Left colon (tissue), 2 donors: ENCODE measurements around the gene SOX9. TPM values are rescaled to one million over a fixed set of nuclear protein-coding genes. Genes with fewer than 3 reads are reported as not detected.
"Not testable (repeated sequence)": the region's sequence is repeated elsewhere in the genome, so short reads cannot be mapped to it uniquely, and the experiment has no call there.

Experiments used
- ATAC-seq: fragments of 200-7000 bp; cut with Tn5 transposase; one replicate; pipeline ENCODE4 v1.9.1; 2020; ENCODE audit warnings: mild to moderate bottlenecking, moderate library complexity
- DNase-seq, 2 donors: peaks; one replicate each; pipeline ENCODE4 v3.0.0-alpha.2; 2020
- intact Hi-C, 2 donors: fragments of 100-400 bp; cut with DNase I in 1 of 2; cut with micrococcal nuclease in 1 of 2; formaldehyde crosslinking; loops; one replicate each; pipeline versions ENCODE4 v1.11.2 to v1.14.0; 2022; cut with DNase I, micrococcal nuclease
- total RNA-seq, 2 donors: library from RNA; stranded (reverse); fragmentation: NEBNext Ultra II Directional; extraction: Animal tissue kit (Norgen Biotek cat#: 25700); gene quantifications; one replicate each; pipeline ENCODE4 v1.2.1, GENCODE V29; 2021
- donor health status: DM: no; HTN: no; CAD: no.
- donor health status: DM: yes; HTN: yes; CAD: no.

SOX9 gene
- total RNA-seq, 2 donors from 2014 or later: 41.1 to 49.7 TPM

DNA sequence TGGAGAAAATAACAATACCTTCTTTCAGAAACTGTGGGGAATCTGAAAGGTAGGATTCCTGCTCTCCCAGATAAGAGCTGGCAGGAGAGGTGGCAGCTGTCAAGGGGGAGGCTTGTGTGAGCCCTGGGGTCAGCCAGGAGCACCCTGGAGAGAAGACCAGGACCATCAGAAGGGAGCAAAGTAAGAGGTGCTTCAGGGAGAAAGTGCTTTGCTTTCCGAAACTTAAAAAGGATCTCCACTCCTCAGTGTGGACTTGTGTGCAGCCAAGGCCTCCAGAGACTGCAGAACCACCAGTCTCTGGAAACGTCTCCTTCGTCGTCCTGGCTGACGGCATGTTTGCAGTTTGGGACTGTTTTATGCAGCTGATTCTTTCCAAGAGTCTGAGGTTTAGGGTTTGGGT is 13.7 kb upstream of the SOX9 start:
- intact Hi-C loops: no loop called here
- no peak for DNase-seq

DNA sequence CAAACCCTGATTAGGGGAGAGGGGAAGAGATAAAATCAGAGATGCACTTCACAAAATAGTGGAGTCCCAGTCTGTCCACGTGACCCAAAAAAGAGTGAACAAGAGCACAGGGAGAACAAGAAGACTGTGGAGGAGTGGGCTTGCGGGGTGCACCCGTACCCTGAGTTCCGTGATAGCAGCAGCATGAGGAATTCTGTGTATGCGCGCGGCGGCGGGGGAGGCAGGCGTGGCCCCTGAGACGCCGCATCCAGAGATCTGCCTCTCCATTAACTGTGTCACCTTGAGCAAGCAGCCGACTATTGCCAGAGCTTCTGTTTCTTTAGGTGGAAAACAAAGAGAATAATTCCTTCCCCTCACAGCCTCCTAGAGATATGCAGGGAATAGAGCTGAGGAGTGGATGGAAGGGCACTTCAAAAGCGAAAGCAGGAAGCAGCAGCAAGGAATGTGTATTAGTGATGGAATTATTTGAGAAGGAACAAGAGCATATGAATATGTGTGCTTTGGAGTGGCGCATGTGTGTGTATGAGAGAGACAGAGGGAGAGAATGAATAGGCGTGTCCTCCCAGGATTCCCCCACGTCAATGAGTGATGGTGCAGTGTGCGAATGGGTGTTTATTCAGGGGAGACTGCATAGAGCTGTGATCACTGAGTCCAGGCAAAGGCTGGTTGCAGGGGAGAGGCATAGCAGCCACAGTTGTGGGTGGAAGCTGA is 10.4 kb upstream of the SOX9 start:
- intact Hi-C loops: no loop called here
- DNase-seq (no peak), ATAC-seq (peak; percentile 66)

More for the DNA sequence above, 13.7 kb upstream of the SOX9 start:
- no peak for ATAC-seq

DNA sequence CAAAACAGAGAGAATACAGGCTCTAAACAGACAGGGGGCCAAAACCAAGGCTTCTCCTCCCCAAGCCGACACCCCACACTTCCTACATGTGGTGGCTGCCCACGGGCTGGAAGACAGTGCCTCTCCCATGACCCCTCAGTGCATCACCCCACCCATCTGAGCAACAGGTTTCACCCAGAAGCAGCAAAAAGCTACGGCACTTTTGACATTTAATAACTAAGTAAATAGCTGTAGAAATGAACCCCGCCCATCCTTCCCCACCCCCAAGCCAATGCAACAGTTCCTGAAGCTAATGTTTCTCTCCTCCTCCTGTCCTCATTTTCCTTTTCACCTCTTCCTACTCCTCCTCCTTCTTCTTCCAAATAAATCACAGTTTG is 9.9 kb upstream of the SOX9 start:
- DNase-seq (peak; percentile 46 to 49), ATAC-seq (peak; percentile 74)
- intact Hi-C loops: no loop called here

DNA sequence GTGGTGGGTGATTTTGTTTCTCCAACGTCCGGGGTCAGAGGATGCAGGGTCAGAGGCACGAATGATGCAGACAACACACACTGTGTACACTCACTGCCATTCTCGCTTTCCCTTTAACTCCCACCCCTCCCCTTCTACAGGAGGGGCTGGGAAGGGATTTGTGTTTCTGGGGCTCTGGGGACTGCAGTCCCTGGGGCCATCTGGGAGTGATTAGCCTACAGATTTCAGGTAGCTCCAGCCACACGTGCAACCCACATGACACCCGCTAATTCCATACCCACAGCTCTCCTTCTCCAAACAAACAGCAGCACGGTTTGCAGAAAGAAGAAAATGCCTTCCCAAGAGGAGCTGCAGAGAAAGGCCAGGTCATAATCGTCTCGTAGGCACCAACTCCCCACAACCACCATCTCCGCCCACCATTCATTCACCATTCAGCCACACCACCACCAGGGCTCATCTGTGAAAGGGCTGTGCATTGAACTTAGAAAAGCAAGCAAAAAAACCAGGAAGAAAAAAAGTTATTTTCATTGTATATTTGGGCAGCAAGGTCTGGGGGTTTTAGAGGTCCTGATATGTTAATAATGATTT is 9.4 kb upstream of the SOX9 start:
- DNase-seq (no peak), ATAC-seq (peak; percentile 60)
- intact Hi-C loops: no loop called here

DNA sequence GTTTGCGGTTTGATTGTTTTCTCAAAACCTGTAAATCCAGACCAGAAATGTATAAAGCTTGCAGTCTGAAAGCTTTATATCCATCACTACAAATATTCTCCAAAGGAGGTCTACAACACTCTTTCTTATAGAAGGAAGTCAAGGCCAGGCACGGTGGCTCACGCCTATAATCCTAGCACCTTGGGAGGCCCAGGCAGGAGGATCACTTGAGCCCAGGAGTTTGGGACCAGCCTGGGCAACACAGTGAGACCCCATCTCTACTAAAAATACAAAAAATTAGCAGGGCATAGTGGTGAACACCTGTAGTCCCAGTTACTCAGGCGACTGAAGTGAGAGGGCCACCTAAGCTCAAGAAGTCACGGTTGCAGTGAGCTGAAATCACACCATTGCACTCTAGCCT is 8.9 kb upstream of the SOX9 start:
- intact Hi-C loops, ATAC-seq, DNase-seq: not testable (repeated sequence)

DNA sequence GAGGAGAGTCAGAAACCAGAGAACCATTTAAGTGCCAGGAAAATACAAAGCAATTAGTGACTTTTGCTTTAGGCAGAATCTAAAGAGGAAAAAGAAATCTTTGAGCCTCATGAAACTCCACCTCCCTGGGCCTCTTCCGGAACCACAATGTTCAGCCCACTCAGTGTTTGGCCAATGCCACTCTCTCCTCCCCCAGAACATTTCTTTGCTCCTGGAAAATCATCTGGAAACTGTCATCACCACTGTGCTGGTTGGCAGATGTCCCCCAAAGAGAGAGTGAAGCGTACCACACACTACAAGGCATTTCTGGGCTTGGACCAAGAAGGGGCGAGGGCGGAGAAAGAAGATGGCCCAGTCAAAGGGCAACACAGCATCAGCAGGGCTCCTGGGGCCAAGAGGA is 7.1 kb upstream of the SOX9 start:
- no peak for ATAC-seq
- DNase-seq: no peak
- intact Hi-C loops: no loop called here

DNA sequence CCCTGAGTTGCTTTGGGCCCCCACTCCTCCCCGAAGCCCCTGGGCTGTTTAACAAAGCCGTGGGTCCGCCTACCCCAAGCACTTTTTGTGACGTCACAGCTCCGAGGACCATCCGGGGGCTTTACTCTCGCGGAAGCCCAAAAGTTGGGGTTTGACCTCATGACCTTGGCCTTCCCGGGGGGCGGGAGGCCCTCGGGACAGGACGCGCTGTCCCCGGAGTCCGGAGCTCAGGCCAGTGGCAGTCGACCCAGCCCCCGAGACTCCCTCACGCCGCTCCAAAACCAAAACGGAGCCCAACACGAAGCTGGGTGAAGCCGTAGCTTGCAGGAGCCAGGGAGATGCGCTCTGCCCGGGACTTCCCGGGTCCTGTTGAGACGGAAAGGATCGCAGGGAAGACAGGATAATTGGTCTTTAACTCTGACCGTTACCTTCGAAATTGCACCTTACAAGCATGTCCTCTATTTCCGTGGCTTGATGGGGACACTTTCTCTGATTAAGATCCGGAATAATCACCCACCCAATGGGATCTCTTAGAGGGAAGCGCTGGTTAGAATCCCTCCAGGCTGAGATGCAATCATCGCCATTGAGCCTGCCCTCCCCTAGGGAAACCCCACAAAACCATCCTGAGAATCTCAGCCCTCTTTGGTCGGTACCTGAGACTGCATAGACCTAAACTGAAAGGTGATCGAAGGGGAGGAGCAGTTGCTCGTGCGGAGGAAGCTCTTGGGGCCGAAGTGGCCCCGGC is 4.9 kb upstream of the SOX9 start:
- DNase-seq (no peak), ATAC-seq (no peak)
- intact Hi-C loops: loop anchor here in 1 of 2 donors (5.0 kb wide), 1 partner anchor 644 kb away; no protein-coding TSS in a partner anchor

DNA sequence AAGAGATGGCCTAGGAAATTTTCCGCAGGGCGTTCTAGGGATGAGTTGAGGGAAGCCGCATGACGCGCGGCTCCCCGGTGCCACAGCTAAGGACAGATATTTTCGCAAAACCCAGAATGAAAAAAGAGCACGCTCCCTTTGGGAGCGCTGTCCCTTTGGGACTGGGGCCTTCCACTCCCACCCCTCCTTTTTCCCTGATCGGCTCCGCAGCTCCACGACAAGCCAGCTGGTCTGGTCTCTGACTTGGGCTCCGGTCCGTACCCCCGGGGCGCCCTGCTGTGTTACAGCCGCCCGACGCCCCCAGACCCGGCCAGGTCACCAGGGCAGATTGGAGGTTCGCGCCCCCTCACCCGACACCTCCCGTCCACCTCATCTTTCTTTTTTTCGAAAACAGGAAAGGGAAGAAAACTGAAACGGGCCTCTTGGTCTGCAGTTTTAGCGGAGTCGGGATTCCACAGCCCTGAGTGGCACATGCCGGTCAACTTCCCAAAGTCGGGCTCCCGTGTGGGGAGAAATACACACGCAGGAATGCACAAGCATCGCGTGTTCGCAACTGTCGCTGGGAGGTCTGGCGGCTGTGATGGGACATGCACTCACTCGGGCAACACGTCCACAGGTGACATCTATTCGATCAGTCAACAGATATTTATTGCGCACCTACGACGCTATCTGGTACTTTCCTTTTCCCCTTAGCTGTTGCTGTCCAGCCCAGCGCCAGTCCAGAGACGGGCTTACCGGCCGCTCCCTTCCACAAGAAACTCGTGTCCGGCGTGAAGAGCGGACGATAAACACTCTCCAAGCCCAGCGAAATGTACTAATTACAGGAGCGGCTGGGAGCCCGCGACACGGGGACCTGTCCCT is 3.9 kb upstream of the SOX9 start:
- intact Hi-C loops: loop anchor here in 1 of 2 donors (5.0 kb wide), 1 partner anchor 645 kb away; no protein-coding TSS in a partner anchor
- ATAC-seq (no peak), DNase-seq (peak in 1 of 2 donors; percentile 33)

DNA sequence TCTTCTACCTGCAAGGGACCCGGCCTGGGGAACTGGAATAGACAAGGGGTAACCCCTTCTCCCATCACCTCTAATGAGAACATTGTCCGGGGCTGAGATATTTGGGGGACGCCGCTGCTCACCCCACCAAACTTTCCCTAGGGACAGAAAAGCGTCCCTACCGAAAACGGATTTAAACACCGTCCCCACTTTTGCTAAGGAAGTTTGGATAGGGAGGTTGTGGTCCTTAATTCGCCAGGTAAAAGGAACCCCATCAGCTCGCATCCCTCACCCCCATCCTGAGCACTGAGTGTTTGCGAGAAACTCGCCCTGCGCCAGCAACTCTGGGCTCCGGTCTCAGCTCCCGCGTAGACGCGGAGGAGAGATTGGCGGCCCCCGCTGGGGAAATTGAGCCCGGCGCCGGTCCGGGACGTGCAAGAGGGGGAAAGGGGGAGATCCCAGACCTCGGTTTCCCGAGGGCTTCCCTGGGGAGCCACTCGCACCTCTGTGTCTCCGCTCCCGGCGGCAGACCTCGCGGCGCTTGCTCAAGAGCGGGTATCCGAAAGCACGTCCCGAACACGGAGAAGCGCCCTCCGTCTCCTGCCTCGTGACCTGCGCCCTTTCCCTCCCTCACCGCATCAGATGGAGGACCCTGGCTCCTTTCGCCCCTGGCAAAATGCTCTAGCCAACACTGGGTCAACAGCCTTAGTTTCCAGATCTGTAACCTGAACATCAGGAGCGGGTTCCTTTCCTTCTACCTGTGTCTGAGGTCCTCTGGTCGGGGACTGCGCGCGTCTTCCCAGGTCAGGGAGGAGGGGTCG is 3.1 kb upstream of the SOX9 start:
- DNase-seq: peak; percentile 33 to 43
- intact Hi-C loops: loop anchor here in 1 of 2 donors (5.0 kb wide), 1 partner anchor 645 kb away; no protein-coding TSS in a partner anchor
- no peak for ATAC-seq

DNA sequence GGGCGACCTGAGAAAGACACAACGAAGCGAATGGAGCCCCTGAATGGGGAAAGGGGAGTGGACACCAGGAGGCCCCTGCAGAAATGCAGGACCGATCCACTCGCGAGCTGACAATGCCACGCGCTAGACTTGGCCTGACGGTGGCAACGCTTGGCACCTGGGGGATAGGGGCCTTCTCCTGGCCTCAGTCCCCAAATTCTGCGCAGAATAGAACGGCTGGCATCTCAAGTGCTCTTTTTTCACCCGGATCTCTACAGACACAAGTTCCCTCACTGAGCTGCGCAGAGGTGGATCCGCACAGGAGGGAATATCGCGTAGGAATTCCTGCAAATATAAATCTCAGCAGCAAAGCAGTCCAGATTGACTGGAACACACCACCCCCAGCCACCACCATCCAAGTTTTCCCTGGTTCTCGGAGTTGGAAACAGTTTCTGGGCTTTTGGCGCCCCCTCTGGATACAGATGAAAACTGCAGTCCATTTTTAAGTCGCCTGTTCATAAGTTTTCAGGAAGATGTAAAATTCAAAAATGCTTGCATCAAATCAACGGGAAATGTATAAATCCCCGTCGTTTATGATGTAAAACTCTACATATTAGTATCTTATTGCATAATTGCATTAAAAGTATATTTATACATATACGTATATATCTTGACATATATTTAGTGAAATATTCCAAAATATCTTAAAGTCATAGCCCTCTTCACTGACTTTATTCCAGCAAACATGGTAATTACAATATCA is 2.3 kb upstream of the SOX9 start:
- DNase-seq (peak; percentile 73), ATAC-seq (peak; percentile 25)
- intact Hi-C loops: loop anchor here in 1 of 2 donors (5.0 kb wide), 1 partner anchor 646 kb away; no protein-coding TSS in a partner anchor

DNA sequence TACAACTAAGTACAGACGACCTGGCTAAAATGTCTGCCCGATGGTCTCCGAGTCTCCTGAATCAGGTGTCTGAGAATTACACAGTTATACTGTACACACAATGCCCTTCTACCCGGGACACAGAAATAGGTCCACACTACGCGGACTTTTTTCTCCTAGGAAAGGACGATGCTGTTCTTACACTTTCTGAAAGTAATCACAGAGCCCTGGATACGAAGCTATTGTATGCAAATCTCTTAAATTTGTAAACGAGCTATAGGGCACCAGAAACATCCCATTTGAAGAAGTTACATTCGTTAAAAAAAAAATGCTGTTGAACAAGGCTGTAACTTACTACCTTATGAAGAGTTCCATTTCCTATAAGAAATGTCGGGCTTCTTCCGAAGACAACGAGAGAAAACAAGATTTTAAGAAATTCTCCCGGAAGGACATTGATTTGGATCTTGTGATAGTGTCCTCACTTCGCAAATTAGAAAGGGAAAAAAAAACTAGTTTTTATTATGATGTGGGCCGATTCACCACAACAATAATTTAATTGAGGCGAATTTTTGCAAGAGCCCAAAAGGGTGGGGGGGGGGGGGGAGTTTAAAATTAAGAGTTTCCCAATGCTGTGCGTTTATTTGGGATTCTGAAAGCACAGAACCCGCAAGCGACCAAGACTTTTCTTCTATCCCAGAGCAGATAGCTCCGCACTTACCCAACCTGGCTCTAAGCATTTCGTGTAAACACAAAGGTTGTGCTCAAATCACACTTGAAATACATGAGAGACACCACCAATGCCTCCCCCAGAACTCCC is 1.5 kb upstream of the SOX9 start:
- intact Hi-C loops: loop anchor here in 1 of 2 donors (5.0 kb wide), 1 partner anchor 647 kb away; no protein-coding TSS in a partner anchor
- ATAC-seq (no peak), DNase-seq (no peak)

DNA sequence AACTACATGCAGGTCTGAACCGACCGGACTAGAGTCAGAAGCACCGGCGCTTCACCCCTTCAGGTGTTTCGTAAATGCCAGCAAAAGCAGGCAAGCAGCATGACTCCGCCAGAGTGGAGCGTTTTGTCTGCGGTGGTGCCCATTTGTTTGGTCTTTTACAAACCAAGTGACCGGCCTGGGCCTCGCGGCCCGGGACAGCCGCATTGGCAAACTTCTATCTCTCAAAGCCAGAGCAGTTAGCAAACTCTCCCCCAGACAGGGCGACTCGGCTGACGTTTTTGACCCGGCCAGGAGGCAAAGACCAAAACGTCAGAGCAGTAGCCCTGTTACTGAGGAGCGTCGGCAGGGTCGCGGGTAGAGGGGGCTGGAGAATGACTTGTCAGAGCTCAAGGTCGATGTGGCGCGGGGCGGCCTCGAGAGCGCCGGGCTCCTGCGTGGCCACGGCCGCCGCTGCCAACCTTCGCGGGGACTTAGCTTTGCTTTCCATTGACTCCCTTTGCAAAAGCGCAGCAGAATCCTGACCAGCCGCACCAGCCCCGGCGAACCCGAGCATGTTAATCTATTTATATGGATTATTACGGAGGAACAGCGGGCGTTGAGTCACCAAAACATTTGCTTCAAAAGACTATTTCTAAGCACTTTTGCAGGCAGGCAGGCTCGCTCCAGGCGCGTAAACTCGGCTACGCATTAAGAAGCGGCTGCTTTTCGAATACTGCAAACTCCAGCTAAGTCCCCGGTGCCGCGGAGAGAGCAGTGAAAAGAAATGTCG is 763 bp upstream of the SOX9 start:
- intact Hi-C loops: loop anchor here in 1 of 2 donors (5.0 to 10.0 kb wide), 2 partner anchors 405 to 648 kb away; no protein-coding TSS in a partner anchor
- DNase-seq (peak in 1 of 2 donors; percentile 69), ATAC-seq (peak; percentile 10)

DNA sequence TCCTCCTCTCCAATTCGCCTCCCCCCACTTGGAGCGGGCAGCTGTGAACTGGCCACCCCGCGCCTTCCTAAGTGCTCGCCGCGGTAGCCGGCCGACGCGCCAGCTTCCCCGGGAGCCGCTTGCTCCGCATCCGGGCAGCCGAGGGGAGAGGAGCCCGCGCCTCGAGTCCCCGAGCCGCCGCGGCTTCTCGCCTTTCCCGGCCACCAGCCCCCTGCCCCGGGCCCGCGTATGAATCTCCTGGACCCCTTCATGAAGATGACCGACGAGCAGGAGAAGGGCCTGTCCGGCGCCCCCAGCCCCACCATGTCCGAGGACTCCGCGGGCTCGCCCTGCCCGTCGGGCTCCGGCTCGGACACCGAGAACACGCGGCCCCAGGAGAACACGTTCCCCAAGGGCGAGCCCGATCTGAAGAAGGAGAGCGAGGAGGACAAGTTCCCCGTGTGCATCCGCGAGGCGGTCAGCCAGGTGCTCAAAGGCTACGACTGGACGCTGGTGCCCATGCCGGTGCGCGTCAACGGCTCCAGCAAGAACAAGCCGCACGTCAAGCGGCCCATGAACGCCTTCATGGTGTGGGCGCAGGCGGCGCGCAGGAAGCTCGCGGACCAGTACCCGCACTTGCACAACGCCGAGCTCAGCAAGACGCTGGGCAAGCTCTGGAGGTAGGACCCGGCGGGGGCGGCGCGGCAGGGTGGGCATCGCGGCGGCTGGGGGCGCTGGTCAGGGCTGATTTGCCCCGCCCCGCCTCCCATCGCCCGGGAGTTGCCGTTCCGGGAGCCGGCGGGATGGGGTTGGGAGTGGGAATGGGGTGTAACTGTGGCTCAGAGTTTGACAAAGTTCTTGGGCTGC is 567 bp downstream of the SOX9 start:
- ATAC-seq (peak; percentile 17), DNase-seq (peak in 1 of 2 donors; percentile 58)
- intact Hi-C loops: loop anchor here in 1 of 2 donors (10.0 kb wide), 1 partner anchor 403 kb away; no protein-coding TSS in a partner anchor

DNA sequence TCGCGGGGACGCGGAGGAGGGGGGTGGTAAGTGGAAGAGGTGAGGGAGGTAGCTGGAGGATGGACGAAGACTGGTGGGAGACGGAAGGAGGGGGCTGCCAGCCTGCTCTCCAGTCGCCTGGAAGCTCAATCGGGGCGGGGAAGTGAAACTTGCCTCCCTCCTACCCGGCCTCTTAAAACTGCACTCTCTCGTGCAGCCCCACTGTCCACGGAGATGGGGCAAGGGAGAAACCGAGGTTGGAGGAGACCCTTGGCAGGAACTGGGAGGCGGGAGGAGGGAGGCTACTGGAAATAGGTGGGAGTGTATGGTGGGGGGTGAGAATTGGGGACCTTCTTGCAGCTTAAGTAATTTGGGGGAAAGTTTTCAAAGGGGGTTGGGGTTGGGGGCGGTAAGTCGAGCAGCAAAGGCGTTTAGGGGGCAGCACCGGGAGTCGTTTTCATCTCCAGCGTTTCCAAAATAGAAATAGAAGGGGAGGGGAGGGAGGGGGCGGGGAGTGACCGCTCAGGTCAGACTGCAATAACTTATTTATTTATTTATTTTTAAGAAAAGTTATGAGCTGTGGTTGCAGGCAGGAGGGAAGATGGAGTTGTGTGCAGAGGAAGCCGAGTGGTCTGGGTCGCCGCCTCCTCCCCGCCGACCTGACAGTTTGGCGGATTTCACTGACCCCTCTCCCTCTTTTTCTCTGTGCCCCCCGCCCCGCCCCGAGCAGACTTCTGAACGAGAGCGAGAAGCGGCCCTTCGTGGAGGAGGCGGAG is 1.4 kb downstream of the SOX9 start:
- intact Hi-C loops: loop anchor here in 1 of 2 donors (10.0 kb wide), 1 partner anchor 403 kb away; no protein-coding TSS in a partner anchor
- peak in 1 of 2 donors; percentile 32 for DNase-seq
- ATAC-seq: peak; percentile 2
